ENCODE measurements around the gene SORCS2.

The SORCS2 gene

GRCh38 chr4:7330031-7330596, 137.8 kb downstream of the SORCS2 start:
- ChIA-PET CTCF (interaction anchor here (1.4 kb wide), 1 partner anchor 138 kb away, joined by 3 read pairs; no protein-coding TSS in a partner anchor), POLR2A (no interaction called here)
- no peak for TF ChIP-seq ELF4 (IDR thresholded peaks at IDR 0.05)
- TF ChIP-seq TARDBP (IDR thresholded peaks at IDR 0.05), result no peak
- no peak for TF ChIP-seq SUZ12 (IDR thresholded peaks at IDR 0.05)
- TF ChIP-seq FOXM1 (IDR thresholded peaks at IDR 0.05; ENCODE audit: borderline replicate concordance), result no peak
- no peak for TF ChIP-seq FOXA1 (IDR thresholded peaks at IDR 0.05)
- no peak for TF ChIP-seq LEF1 (IDR thresholded peaks at IDR 0.05; ENCODE audit: borderline replicate concordance)
- DNase-seq (ENCODE audit: extremely low spot score), result no peak

DNA sequence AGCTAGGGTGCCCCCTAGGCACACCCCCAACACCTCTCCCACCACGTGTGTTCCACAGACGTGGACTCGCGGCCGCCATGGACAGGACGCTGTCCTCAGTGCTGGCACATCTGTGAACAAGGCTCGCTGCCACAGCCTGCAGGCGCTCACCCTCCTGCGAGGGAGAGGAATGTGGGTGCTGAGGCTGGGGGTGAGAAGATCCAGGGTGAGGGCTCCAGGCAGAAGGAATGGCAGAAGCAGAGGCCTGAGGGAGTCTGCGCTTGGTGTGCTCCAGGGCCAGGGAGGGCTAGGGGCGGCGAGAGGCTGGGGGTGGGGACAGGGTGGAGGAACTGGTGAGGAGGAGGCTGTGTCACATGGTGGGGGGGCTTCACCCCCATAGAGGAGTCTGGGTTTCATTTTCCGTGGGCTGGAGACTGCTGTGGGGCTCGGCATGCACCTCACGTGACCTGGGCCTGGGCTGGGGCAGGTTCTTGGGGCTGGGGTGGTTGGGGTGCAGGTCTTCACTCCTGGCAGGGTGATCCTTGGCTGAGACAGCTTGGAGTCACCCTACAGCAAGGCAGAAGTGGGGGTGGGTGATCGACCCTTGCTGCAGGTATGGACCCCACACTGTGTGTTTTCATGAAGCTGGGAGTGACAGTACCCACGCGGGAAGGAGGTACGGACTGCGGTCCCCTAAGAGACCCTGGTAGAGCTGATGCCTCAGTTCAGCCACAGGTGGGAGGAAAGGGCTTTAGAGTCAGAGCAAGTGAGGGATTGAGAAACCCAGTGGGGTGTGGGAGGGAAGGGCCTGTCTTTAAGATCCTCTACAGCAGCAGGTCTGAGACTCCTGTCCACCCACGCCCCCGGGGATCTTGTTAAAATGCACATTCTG, 138.7 kb downstream of the SORCS2 start:
- DNase-seq (ENCODE audit: extremely low spot score), result no peak
- TF ChIP-seq ZNF384 (IDR thresholded peaks at IDR 0.05) (no peak), FOXA1 (IDR thresholded peaks at IDR 0.05) (no peak), LEF1 (IDR thresholded peaks at IDR 0.05; ENCODE audit: borderline replicate concordance) (no peak), HDGF (IDR thresholded peaks at IDR 0.05; ENCODE audit: borderline replicate concordance) (no peak), ELF4 (IDR thresholded peaks at IDR 0.05) (no peak), BHLHE40 (IDR thresholded peaks at IDR 0.05; ENCODE audit: borderline replicate concordance) (no peak), PKNOX1 (IDR thresholded peaks at IDR 0.05) (no peak), NFRKB (IDR thresholded peaks at IDR 0.05) (no peak), L3MBTL2 (conservative IDR thresholded peaks at IDR 0.05) (no peak), SUZ12 (IDR thresholded peaks at IDR 0.05) (no peak)
- POLR2A ChIA-PET, result no interaction called here
- CTCF ChIA-PET, result interaction anchor here (1.4 kb wide), 1 partner anchor 139 kb away, joined by 3 read pairs; no protein-coding TSS in a partner anchor

DNA sequence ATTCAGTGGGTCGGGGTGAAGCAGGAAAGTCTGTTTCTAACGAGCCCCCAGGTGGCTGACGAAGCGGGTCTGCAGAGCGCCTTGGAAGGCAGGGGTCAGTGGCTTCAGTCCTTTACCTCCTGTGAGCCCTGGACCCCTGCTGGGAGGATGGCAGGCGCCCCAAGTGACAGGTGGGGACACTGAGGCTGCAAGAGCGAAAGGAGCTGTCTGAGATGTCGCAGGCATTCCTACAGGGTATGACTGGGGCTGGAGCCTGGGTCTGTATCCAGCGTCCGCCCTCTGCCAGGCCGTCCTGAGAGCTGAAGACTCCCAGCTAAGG, 139.3 kb downstream of the SORCS2 start:
- no peak for TF ChIP-seq TARDBP (IDR thresholded peaks at IDR 0.05)
- no peak for TF ChIP-seq FOXK2 (IDR thresholded peaks at IDR 0.05)
- no peak for TF ChIP-seq NFRKB (IDR thresholded peaks at IDR 0.05)
- TF ChIP-seq ELF4 (IDR thresholded peaks at IDR 0.05), result no peak
- no peak for TF ChIP-seq ARNT (IDR thresholded peaks at IDR 0.05)
- TF ChIP-seq HDGF (IDR thresholded peaks at IDR 0.05; ENCODE audit: borderline replicate concordance), result no peak
- TF ChIP-seq SP1 (IDR thresholded peaks at IDR 0.05), result no peak
- TF ChIP-seq PKNOX1 (IDR thresholded peaks at IDR 0.05), result no peak
- no peak for TF ChIP-seq BHLHE40 (IDR thresholded peaks at IDR 0.05; ENCODE audit: borderline replicate concordance)
- no peak for TF ChIP-seq LEF1 (IDR thresholded peaks at IDR 0.05; ENCODE audit: borderline replicate concordance)
- no peak for TF ChIP-seq FOXA1 (IDR thresholded peaks at IDR 0.05)
- TF ChIP-seq FOXM1 (IDR thresholded peaks at IDR 0.05; ENCODE audit: borderline replicate concordance), result no peak
- no peak for TF ChIP-seq CTBP1 (IDR thresholded peaks at IDR 0.05; ENCODE audit: borderline replicate concordance)
- TF ChIP-seq L3MBTL2 (conservative IDR thresholded peaks at IDR 0.05), result no peak
- no peak for TF ChIP-seq ZNF384 (IDR thresholded peaks at IDR 0.05)
- no peak for TF ChIP-seq SUZ12 (IDR thresholded peaks at IDR 0.05)
- CTCF ChIA-PET, result no interaction called here
- no peak for DNase-seq (ENCODE audit: extremely low spot score)
- POLR2A ChIA-PET, result no interaction called here

- TF ChIP-seq L3MBTL2 (conservative IDR thresholded peaks at IDR 0.05) (no peak), CTBP1 (IDR thresholded peaks at IDR 0.05; ENCODE audit: borderline replicate concordance) (no peak), ELF4 (IDR thresholded peaks at IDR 0.05) (no peak), BHLHE40 (IDR thresholded peaks at IDR 0.05; ENCODE audit: borderline replicate concordance) (no peak), ZNF384 (IDR thresholded peaks at IDR 0.05) (no peak), PKNOX1 (IDR thresholded peaks at IDR 0.05) (no peak), HDGF (IDR thresholded peaks at IDR 0.05; ENCODE audit: borderline replicate concordance) (no peak), NFRKB (IDR thresholded peaks at IDR 0.05) (no peak)
- DNase-seq (ENCODE audit: extremely low spot score), result no peak
- CTCF ChIA-PET, result no interaction called here
- POLR2A ChIA-PET, result no interaction called here
These were observed 140.1 kb downstream of the SORCS2 start for GRCh38 chr4:7332216-7333023.

DNA sequence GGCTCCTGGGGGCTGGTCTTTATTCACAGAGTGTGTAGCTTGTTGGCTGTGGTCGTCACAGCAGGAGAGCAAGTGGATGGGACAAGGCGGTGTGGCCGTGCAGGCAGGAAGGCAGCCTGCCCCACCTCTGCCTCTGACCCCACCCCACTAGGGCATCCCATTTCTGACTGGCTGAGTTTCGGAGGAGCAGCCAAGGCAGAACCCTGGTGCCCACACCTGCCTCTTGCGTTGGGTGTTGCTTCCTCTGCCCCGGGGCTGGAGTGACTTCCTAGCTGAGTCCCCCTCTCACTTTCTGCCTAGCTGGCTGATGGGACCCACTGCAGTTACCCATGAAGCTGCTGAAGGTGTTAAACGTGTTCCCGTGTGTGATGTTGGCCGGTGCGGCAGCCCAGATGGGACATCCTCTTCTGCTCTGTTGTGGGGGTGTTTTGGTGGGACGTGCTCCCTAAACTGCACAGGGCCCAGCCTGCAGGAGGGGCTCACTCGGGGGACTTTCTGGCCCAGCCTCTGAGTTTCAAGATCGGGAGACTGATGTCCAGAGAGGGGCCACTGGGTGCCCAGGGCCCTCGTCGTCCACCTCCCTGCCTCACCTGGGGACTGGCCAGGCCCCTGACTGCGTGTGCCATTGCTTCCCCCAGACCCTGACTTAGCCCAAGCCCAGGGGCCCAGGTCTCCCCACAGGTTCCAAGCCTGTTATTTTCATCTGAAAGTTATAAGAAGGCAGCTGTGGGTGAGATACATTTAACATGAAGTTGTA, 140.9 kb downstream of the SORCS2 start:
- ChIA-PET POLR2A (no interaction called here), CTCF (no interaction called here)
- TF ChIP-seq L3MBTL2 (conservative IDR thresholded peaks at IDR 0.05) (no peak), ARNT (IDR thresholded peaks at IDR 0.05) (no peak), PKNOX1 (IDR thresholded peaks at IDR 0.05) (no peak), SP1 (IDR thresholded peaks at IDR 0.05) (no peak), NFRKB (IDR thresholded peaks at IDR 0.05) (no peak), FOXK2 (IDR thresholded peaks at IDR 0.05) (no peak), CTBP1 (IDR thresholded peaks at IDR 0.05; ENCODE audit: borderline replicate concordance) (no peak), SUZ12 (IDR thresholded peaks at IDR 0.05) (no peak), ELF4 (IDR thresholded peaks at IDR 0.05) (no peak), LEF1 (IDR thresholded peaks at IDR 0.05; ENCODE audit: borderline replicate concordance) (no peak), TARDBP (IDR thresholded peaks at IDR 0.05) (no peak), BHLHE40 (IDR thresholded peaks at IDR 0.05; ENCODE audit: borderline replicate concordance) (no peak), ZNF384 (IDR thresholded peaks at IDR 0.05) (no peak), FOXM1 (IDR thresholded peaks at IDR 0.05; ENCODE audit: borderline replicate concordance) (no peak)
- no peak for DNase-seq (ENCODE audit: extremely low spot score)
